Fibroblast of pulmonary artery (primary cell): ENCODE data around the gene FAM234B.
"Not testable (repeated sequence)": the region's sequence is repeated elsewhere in the genome, so short reads cannot be mapped to it uniquely, and the experiment has no call there.

ENCODE experiments used
- DNase-seq: peaks from one replicate; pipeline ENCODE4 v3.0.0-alpha.2; 2010; ENCODE audit warnings: low read depth
- H3K4me3 ChIP-seq: replicated peaks from 2 replicates; pipeline ENCODE4 v1.5.1; 2011; ENCODE audit warnings: low read depth, mild to moderate bottlenecking, control low read depth, low read length, moderate library complexity
- CTCF ChIP-seq: IDR thresholded peaks from 2 replicates; pipeline ENCODE4 v1.5.1; 2011; ENCODE audit warnings: mild to moderate bottlenecking, control low read depth, low read length, inconsistent platforms; ENCODE audit errors: missing control alignments

FAM234B gene

DNA sequence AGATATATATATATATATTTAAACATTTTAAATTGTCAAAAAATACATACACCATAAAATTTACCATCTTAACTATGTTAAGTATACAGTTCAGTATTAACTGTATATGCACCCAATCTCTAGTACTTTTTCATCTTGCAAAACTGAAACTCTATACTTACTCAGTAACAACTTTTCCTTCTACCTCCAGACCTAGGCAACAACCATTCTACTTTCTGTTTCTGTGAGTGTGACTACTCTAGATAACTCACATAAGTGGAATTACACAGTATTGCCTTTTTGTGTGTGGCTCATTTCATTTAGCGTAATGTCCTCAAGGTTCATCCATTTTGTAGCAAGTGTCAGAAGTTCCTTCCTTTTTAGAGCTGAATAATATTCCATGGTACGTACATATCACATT lies 8.2 kb downstream of the FAM234B start:
- H3K4me3 ChIP-seq = no peak overlapping the region
- DNase-seq = no peak
- no peak for TF ChIP-seq CTCF

GRCh38 chr12:13053617-13054016 lies 9.4 kb downstream of the FAM234B start:
- DNase-seq = not testable (repeated sequence)

DNA sequence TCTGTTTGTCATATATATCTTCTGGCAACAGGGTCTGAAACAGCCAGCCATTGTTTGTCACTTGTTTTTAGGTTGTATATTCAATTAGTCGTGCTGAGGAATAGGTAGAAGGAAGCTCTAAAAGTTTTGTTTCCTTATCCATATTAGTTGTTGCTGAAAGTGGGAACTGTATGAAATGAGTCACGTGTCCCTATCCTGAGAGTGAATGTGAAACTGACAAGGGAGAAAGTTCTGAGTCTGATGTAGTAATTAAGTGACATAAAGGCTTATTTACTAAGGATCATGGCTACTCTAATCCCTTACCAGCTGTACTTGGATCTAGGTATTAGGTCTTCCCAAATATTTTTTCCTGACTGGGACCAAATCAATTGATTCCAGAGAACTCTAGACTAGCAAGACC lies 16.4 kb downstream of the FAM234B start:
- no peak for DNase-seq
- TF ChIP-seq CTCF = no peak

More at GRCh38 chr12:13053617-13054016, 9.4 kb downstream of the FAM234B start:
- not testable (repeated sequence) for H3K4me3 ChIP-seq

DNA sequence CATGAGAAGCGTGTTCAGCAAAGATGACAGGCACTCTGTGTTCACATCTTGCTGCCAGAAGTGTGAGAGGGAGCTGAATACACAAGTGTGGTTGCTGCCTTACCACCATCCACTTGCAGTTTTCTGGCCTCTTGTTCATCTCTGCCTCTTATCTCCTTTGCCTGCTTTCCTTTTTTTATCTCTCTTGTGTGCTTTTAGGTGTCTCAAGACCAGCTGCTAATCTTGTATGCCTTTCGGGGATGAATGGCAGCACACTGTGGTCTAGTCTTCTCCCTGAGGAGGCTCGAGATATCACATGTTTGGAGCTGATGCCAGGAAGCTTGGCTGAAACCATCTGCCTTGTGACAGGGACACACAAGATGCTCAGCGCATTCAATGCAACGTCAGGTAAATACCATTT lies 17.2 kb downstream of the FAM234B start:
- DNase-seq = no peak
- TF ChIP-seq CTCF = no peak
- no peak overlapping the region for H3K4me3 ChIP-seq

More for the DNA sequence above, 16.4 kb downstream of the FAM234B start:
- no peak overlapping the region for H3K4me3 ChIP-seq

- H3K4me3 ChIP-seq = no peak overlapping the region
- DNase-seq = no peak
- TF ChIP-seq CTCF = no peak
Observed at GRCh38 chr12:13062669-13063068, 18.5 kb downstream of the FAM234B start.

DNA sequence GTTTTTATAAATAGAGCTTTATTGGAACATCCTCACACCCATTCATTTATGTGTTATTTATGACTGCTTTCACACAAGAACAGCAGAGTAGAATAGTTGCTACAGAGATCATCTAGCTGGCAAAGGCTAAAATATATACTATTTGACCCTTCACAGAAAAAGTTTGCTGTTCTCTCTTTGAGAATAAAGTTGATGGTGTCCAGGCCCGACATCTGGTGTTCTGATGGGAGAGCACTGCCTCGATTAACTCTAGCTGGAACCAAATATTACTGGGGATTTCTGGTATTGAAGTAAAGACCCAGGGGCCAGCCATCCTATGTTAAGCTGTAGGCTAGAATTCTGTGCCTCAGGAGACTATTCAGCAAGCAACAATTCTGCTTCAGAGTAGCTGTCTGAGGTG lies 21.8 kb downstream of the FAM234B start:
- no peak for TF ChIP-seq CTCF
- no peak overlapping the region for H3K4me3 ChIP-seq
- no peak for DNase-seq

DNA sequence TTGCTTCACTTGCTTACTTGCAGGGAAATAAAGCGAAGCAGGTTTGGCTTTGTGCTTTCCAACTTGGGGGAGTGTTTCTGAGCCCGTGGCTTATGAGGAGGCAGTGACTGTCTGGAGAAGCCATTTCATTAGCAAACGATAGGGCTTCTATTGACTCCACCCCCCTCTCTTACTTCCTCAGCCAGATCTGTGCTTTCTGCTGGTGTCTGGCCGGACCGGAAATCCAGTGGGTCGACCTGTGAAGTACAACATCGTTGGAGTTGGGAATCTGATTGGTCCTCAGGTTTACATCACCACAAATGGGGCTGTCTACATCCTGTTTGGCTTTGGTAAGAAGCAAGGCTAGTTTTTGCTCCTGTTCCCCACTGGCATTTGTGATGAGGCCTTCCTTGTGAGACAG lies 22.3 kb downstream of the FAM234B start:
- no peak for TF ChIP-seq CTCF
- H3K4me3 ChIP-seq = no peak overlapping the region
- no peak for DNase-seq

DNA sequence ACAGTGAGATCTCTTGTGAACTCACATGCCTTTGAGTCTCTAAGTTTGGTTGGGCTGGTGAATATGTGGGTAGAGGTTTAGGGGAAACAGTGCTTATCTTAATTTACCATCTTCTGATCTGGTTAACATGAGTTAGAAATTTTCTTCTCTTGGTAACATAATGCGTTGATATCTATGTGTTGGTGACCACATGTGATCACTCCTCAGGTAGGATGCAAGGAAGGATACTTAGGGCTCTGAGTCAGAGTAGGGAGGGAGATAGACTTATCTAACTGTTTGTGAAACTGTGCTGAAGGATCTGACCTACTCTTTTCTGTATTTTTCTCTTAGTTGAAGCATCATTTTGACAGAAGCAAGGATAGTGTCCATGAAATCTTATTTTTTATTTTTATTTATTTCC lies 23.1 kb downstream of the FAM234B start:
- no peak for DNase-seq
- no peak overlapping the region for H3K4me3 ChIP-seq
- no peak for TF ChIP-seq CTCF
